Neural cell (in vitro differentiated cells): ENCODE measurements around the gene TAB2.

Experiments used
- CTCF ChIP-seq: fragments of 450-650 bp; IDR thresholded peaks from 2 replicates; pipeline ENCODE4 v1.5.1; 2014; ENCODE audit warnings: antibody characterized with exemption, mild to moderate bottlenecking, moderate library complexity; ENCODE audit not compliant: poor library complexity, severe bottlenecking
- EP300 ChIP-seq: fragments of 450-650 bp; conservative IDR thresholded peaks from 2 replicates; pipeline ENCODE4 v1.6.1; 2014; ENCODE audit warnings: antibody characterized with exemption, mild to moderate bottlenecking, moderate library complexity; ENCODE audit not compliant: poor library complexity, severe bottlenecking
- EZH2 ChIP-seq: fragments of 200-600, 300-800 bp; shearing (Covaris generic), sonication (generic); IDR thresholded peaks from 2 replicates; pipeline ENCODE4 v1.6.1; 2014; ENCODE audit warnings: antibody characterized with exemption, low read length, borderline replicate concordance, mild to moderate bottlenecking; ENCODE audit not compliant: insufficient read depth, poor library complexity, severe bottlenecking
- POLR2AphosphoS5 ChIP-seq: IDR thresholded peaks from 2 replicates; pipeline ENCODE4 v1.6.1; 2012
- RAD21 ChIP-seq: fragments of 450-650 bp; conservative IDR thresholded peaks from 2 replicates; pipeline ENCODE4 v1.6.1; 2014; ENCODE audit warnings: antibody characterized with exemption, mild to moderate bottlenecking, moderate library complexity
- SMC3 ChIP-seq: fragments of 450-650 bp; conservative IDR thresholded peaks from 2 replicates; pipeline ENCODE4 v1.6.1; 2014; ENCODE audit warnings: antibody characterized with exemption, mild to moderate bottlenecking, moderate library complexity; ENCODE audit not compliant: poor library complexity
- TAF1 ChIP-seq: IDR thresholded peaks from 2 replicates; pipeline ENCODE4 v1.6.1; 2012; ENCODE audit warnings: low read depth
- TF ChIP-seq, protein P1 (sequence below): IDR thresholded peaks from 2 replicates; pipeline ENCODE4 v1.6.1; 2012; ENCODE audit warnings: borderline replicate concordance

DNA sequence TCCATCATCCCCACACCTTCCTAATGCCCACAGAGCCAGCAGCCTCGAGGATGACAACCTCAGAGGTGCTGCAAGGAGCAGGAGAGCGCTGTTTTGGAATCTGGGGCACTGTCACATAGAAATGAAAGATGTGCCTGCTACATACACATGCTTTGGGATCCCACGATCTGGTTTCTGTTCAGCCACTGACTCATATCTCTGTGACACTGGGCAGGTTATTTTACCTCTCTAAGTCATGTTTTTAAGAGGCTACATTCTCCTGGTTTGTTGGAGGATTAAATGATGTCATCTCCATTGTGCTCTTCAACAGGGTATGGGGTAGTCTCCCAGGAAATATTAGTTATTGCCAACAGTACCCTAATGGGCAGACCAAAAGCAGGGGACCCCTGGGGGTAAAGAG lies 32.6 kb upstream of the TAB2 start:
- TF ChIP-seq CTCF (no peak), RAD21 (no peak), EZH2 (no peak), SMC3 (no peak), EP300 (no peak), POLR2AphosphoS5 (no peak), TAF1 (no peak)
- TF ChIP-seq, protein P1, sequence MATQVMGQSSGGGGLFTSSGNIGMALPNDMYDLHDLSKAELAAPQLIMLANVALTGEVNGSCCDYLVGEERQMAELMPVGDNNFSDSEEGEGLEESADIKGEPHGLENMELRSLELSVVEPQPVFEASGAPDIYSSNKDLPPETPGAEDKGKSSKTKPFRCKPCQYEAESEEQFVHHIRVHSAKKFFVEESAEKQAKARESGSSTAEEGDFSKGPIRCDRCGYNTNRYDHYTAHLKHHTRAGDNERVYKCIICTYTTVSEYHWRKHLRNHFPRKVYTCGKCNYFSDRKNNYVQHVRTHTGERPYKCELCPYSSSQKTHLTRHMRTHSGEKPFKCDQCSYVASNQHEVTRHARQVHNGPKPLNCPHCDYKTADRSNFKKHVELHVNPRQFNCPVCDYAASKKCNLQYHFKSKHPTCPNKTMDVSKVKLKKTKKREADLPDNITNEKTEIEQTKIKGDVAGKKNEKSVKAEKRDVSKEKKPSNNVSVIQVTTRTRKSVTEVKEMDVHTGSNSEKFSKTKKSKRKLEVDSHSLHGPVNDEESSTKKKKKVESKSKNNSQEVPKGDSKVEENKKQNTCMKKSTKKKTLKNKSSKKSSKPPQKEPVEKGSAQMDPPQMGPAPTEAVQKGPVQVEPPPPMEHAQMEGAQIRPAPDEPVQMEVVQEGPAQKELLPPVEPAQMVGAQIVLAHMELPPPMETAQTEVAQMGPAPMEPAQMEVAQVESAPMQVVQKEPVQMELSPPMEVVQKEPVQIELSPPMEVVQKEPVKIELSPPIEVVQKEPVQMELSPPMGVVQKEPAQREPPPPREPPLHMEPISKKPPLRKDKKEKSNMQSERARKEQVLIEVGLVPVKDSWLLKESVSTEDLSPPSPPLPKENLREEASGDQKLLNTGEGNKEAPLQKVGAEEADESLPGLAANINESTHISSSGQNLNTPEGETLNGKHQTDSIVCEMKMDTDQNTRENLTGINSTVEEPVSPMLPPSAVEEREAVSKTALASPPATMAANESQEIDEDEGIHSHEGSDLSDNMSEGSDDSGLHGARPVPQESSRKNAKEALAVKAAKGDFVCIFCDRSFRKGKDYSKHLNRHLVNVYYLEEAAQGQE, result no peak
